GM12873 (cell line): ENCODE results near the gene SV2B.

ENCODE experiments used
- CTCF ChIP-seq: IDR thresholded peaks from 2 replicates; pipeline ENCODE4 v1.5.1; 2012; ENCODE audit warnings: low read depth, mild to moderate bottlenecking, moderate library complexity, low read length, control low read depth; ENCODE audit not compliant: insufficient read depth; ENCODE audit errors: missing control alignments

SV2B gene

GRCh38 chr15:91099995-91100813, at the start of gene SV2B:
TSS of gene SV2B (plus strand) at chr15:91100257. CDS start at chr15:91226264, 126,007 bp downstream.
- TF ChIP-seq CTCF = no peak

- no peak for TF ChIP-seq CTCF
Measured at GRCh38 chr15:91051248-91051647, 48.8 kb upstream of the SV2B start.

GRCh38 chr15:91054816-91055215, 45.2 kb upstream of the SV2B start:
- TF ChIP-seq CTCF = no peak

GRCh38 chr15:91055548-91056331, 44.3 kb upstream of the SV2B start:
- TF ChIP-seq CTCF = peak; percentile 87

GRCh38 chr15:91061230-91061629, 38.8 kb upstream of the SV2B start:
- no peak for TF ChIP-seq CTCF

GRCh38 chr15:91061997-91062396, 38.1 kb upstream of the SV2B start:
- no peak for TF ChIP-seq CTCF

- TF ChIP-seq CTCF = no peak
Measured at GRCh38 chr15:91065505-91065904, 34.6 kb upstream of the SV2B start.
